HG02759 (cell line): ENCODE data around the gene HOXC13.

Experiments used
- ATAC-seq: cut with Tn5 transposase; IDR thresholded peaks from one replicate; pipeline ENCODE4 v1.9.1; 2021; ENCODE audit warnings: mild to moderate bottlenecking, moderate library complexity; ENCODE audit not compliant: unreplicated experiment

The HOXC13 gene

DNA sequence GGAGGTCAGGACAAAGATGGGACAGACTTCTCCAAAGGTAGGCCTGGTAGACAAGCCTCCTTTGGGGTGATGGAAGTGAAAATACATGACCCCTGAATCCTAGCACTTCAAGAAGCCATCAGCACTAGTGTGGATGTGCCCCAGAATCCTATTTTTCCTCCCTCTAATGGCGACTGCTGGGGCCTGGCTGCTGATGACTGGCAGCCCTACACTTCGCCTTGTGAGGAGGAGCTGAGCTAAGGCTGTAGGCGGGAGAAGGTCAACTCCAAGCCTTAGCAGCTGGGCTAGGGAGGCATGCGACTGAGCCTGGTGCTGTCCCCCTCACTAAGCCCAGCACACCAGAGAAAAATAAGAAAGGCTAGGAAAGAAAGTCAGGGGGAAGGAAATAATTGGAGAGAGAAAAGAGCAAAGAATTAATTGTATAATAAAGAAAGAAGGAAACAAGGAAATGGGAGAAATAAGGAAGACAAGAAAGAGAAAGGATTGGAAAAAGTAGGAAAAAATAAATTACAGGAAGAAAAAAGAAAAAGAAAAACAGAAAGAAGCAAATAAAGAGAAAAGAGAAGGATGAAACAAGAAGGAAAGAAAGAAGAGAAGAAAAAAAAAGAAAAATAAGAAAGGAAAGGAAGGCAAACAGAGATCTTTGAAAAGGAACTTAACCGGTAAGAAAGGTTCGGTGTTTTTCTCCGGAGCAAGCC is 41.6 kb downstream of the HOXC13 start:
- ATAC-seq: no peak

DNA sequence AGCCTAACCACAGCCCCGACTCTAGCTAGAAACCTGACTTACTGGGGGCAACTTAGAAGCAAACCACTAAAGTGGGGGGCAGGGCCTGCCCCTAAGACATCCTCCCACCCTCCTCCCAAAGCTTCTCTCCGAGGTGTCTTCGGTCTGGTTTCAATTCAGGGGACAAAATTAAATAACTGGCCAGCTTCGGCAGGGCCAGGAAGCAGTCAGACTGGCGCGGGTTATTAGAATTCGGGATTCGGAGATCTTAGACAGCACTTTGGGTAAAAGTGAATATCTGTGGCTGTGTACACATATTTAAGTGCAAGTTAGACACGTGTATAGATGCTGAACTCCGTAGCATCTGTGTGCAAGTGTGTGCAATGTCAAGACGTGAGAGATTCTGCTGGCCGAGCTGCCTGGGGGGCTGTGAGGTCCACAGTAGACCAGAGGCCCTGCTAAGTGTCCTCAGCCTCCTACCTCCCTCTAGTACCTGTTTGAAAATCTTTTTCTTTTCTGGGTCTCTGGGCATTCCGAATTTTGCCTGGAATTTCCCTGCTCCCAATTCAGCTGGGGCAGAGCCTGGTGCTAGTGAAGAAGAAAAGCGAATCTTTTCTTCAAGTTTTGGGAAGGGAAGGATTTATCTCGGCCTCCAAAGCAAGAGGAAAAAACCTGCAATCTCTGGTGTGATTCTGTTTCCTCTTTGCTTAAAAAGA is 42.3 kb downstream of the HOXC13 start:
- ATAC-seq: no peak

DNA sequence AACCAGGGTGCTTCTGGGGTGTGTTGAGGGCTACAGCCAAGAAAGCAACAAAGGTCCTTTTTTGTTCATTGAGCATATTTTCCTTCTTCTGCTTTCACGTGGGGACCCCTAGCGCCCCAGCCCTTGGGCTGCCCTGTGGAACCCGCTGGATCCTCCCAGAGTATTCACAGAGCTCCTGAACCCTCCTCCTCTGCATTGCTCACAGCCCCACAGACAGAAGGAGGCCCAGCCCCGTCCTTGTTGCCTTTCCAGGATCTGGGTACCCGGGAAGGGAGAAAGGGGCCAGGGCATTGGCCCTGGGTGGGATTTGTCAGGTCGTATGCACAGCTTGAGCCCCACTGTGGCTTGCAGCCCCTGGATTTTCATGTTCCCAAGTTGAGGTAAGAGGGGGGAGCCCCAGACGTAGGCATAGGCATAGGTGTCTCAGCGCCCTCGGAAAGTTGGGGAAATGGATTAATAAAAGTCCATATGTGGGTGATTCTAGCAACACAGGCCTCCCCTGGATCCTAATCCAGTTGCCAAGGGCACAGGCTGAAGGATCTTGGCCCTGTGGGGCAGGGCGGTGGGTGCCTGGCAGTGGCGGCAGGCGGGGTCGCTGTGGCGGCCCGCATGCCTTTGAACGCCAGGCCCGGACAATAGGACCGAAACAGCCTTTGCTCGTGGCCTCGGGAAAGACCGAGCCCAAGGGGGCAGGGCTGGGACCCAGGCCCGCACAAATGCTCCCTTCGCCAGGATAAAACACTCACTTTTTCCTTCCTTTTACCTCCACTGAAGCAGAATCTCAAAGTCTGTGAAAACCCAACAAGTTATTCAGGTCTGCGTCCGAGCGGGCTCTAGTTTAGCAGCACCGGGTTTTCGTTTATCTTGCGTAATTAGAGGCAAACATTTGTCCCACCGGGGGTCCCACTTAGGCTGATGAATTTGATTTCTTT is 43.3 kb downstream of the HOXC13 start:
- no peak for ATAC-seq

DNA sequence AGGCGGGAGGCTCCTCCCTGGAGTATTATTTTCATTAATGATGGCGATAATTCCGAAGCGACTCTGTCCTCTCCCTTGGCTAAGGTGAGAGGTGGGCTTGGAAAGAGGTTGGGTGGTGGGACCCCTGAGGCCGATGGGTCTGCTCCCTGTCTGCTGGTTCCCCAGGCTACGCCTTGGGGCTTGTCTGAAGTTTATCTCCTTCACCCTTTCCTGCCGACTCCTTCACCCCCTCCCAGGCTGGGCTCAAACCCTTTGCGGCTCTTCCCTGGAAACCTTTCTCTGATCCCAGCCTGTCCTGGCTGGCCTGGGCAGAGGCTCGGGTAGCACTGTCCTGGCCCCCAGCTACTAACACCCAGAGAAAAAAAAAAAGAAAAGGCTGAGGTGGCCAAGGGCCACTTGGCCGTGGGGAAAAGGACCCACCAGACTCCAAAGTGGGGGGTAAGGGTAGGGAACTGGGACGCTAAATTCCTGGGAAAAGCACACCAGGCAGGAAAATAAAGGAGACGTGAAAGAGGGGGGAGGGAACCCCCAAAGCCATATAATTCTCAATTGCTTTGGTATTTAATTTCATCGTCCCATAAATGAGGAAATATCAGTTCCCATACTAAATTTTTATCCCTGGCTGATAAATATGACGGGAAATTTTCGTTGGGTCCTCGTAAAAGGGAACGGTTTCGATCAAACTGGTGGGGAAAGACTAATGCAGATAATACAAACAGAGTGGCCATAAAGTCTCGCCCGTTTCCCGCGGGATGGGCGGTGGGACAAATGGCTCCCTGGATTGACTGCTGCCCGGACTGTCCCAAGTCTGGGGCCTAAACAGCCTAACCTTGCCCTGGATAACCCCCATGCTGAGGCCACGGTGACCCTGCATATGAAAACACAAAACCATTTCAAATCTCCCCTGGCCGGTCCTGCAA is 44.3 kb downstream of the HOXC13 start:
- no peak for ATAC-seq

DNA sequence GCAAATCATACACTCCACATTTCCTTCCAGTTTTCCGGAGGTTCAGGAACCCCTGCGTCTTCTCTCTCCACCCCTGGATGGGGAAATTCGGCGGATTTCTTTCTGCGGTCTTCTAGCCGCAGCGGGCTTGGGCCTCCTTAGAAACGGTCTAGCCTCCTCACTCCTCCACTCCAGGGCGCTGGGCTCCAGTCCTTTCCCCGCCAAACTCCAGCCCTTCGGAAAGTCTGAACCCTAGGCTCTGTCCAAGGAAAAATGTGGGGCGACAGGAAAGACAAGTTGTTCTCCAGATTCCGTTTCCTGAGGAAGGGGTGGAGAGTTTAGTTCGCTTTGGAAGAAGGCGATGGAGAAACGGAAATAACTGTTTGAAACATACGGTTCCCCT is 44.9 kb downstream of the HOXC13 start:
- ATAC-seq: no peak

DNA sequence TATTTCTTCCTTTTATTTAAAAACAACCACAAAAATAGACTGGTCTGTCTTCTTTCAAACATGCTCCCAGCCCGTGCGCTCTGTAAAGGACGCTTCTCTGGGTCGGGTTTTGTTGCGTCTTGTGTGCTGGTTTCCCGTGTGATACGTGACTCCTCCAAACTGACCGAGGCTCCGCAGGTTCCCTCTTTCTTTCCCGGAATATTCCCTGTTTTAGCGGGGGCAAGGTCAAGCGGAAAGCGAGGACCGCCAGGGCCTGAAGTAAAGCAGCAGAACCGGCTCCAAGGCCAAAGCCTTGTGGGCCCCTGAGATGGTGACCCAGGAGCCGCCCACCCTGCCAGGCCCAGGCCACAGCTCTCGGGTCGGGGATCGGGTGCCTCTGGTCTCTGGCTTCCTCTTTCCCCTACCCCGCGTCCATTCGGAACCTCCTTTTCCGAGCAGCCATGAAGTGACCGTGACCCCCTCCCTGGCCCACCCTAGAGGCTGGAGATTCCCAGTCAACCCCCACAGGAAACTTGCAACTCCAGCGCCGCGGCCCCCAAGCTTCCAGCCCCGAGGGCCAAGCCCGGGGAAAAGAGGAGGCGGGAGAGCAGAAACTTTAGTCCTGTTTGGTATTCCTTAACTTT is 45.4 kb downstream of the HOXC13 start:
- no peak for ATAC-seq

DNA sequence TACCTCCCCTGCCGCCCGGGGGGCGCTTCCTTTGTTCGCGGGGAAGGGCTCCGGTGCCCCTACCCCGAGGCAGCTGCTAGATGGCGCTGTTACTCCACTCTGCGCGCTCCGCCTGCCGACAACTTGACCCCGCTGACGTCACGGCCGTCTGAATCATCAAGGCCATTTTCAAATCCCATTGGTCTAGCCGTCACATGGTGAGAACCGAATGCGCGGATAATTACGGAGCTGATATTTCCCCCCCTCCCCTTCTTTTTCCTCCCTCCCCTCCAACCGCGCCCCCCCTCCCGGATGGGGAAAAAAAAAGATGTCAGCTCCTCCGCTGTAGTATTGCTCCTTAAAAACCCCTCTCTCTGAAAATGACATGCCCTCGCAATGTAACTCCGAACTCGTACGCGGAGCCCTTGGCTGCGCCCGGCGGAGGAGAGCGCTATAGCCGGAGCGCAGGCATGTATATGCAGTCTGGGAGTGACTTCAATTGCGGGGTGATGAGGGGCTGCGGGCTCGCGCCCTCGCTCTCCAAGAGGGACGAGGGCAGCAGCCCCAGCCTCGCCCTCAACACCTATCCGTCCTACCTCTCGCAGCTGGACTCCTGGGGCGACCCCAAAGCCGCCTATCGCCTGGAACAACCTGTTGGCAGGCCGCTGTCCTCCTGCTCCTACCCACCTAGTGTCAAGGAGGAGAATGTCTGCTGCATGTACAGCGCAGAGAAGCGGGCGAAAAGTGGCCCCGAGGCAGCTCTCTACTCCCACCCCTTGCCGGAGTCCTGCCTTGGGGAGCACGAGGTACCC is 46.5 kb downstream of the HOXC13 start, which contains the start of gene HOXC10:
HOXC10 (plus strand) TSS at position 246 of the 791 bp plus-strand sequence; CDS start at position 360, 114 bp downstream.
- no peak for ATAC-seq

- ATAC-seq: no peak
These were observed 47.0 kb downstream of the HOXC13 start for GRCh38 chr12:53985692-53985993.

DNA sequence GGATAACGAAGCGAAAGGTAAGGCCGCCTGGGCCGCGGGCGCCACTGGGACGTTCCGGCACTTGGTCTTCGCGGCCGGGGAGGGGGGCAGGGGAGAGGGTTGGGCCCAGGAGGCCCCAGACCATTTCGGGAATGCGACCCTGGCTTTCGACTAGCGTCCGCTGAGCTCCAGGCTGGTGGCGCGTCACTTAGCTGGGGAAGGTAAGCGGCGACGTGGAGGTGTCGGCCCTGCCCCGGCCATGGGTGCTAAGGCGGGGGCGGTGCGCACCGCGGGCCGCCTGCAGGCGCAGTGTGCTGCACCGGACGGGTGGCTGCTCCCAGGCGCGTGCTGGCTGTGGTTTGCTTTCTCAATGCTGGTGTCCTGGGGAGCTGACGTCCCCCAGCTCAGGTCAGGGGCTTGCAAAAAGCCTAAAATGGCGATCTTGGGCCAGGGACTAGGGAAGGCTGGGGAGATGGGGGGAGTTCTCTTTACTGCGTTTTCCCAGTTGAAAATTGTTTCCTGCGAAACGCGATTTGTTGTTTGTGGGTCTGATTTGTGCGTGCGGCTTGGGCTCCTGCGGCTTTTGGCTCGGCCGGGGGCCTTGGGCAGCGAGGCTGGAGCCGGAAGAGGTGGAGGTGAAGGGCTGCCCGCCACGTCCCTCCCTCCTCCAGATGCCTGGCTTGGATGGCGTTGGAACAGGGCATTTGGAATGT is 47.5 kb downstream of the HOXC13 start:
- no peak for ATAC-seq

DNA sequence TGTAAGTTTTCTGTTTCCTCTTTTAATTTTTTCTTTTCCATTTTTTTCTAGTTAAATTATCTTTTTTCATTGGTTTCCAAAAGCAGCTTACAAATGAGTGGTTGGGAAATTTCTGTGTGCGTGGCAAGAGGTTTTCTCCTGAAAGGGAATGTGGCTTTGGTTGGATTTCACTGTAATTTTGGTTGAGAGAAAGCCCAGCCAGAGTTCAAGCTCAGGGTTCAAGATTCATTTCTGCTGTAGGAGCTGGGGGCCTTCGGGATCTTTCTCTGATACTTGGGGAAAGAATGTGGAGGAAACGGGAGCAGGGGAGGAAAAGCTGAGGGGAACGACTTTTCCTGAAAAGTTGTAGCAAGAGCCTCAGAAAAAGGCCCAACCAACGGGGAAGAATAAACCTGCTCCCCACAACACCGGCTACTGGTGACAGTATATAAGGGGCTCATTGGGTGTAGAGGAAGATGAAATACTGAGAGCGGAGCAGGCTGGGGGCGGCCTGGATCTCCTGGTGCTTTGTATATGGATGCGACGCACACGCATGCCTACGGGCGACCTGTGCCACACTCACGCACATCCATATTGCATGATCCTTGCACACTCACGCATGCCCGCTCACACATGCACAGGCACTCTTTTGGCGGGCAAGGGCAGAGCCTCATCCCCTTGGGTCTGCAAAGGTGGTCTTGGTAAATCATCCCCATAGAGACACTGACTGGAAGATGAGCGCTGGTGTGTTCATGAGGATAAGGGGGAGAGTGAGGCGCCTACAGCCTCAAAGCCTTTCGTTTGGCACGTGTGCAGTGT is 48.3 kb downstream of the HOXC13 start:
- ATAC-seq: no peak

DNA sequence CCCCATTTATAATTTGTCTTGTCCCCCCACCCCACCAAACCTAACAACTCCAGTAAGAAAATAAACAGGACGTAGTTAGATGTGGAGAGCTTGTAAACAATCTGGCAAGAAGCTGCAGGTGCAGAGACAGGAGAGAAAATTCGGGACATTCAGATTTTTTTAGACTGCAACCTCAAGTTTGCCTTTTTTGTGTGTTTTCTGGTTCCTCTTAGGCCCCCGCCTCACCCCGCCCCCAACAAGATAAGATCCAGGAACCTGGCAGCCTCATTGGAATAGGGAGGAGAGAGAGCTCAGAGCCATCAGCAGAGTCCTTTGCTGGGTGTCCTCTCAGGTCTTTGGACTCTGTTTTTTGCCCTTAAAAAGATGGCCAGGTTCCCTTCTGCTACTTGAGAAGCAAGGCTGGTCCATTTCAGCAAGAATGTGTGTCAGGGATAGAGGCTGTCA is 49.2 kb downstream of the HOXC13 start:
- no peak for ATAC-seq

DNA sequence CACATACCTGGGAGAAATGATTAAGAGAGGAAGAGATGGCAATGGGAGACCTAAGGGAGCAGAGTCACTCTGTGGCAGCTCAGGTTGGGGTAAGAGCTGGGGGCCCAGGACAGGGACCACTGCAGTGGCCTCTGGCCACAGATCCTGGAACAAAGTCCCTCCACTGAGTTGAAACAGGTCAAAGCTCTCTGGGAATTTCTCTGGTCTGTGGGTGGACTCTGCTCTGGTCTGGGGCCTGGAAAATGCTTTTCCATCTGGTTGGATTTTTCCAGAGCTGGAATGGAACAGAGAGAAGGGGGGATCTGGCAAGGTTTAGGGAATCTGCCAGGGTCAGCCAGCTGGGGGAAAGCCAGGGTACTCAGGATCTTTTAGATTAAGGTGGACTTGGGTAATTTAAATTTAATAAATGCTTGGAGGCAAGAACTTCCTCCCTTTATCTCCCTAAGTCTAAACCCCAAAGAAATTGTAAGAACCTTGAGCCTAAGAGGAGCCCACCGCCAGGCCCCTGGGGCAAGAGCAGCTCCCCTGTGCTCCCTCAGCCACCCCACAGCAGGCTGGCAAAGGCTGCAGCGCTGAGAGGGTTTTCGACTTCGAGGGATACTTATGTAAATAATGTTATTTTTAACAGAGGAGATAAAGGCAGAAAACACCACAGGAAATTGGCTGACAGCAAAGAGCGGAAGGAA is 50.1 kb downstream of the HOXC13 start:
- no peak for ATAC-seq

DNA sequence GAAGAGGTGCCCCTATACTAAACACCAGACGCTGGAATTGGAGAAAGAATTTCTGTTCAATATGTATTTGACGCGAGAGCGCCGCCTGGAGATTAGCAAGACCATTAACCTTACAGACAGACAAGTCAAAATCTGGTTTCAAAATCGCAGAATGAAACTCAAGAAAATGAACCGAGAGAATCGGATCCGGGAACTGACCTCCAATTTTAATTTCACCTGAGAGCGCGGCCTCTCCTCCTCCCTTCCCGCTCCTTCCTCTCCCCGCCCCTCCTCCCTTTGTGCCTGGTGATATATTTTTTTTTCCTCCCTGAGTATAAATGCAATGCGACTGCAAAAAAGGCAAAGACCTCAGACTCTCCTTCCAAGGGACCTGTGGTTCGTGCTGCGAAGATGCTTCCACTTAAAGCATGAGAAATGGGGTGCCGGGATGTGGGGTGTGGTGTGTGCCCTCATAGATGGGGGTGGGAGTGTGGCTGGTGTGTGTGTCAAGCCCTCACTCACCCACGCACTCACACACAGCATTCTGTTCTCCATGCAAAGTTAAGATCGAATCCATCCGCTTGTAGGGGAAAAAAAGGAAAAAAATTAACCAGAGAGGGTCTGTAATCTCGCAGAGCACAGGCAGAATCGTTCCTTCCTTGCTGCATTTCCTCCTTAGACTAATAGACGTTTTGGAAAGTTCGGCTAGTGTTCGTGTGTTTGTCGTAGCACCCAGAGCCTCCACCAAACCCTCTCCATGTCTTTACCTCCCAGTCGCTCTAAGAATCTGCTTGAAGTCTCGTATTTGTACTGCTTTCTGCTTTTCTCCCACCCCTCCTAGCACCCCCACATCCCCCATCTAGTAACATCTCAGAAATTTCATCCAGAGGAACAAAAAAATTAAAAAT is 50.8 kb downstream of the HOXC13 start:
- no peak for ATAC-seq

DNA sequence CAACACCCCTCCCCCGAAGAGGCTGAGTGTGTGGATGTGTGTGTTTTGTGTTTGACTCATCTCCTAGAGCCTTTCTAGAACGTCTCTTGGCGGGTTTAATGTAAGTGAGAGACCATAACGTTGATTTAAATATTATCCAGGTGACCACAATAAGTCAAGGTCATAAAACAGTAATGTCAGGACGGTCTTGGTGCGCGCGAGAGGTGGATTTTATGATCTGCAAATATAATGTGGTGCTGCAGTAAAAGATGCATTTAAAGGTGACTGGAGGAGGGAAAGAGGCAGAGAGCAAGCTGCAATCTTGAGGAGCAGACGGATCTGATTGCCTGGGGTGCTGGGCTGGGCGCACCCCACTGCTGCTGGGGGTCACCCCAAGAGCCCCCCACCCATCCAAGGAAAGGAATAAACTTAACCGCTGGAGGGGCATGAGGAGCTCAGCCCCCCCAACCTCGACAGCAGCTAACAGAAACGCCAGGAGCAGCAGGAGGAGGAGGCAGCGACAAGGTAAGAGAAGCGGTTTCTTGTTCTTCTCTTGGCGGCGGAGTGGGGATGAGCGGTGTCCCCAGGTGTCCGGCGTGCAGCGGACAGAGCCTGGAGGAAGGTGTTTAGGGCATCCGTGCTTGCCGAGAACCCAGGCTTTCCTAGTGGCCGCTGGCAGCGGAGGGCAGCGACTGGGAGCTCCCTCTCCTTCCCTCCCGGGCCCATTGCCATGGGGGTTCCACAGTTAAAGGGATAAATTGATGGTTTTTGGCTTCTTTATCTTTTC is 51.9 kb downstream of the HOXC13 start:
- no peak for ATAC-seq

- no peak for ATAC-seq
These were observed 52.4 kb downstream of the HOXC13 start for GRCh38 chr12:53991077-53991460.
